ENCODE data around the gene CD58. TPM values are rescaled to one million over a fixed set of nuclear protein-coding genes. Genes with fewer than 3 reads are reported as not detected.

CD58 gene
- 19.0 and 23.0 TPM in 2 replicates for total RNA-seq

DNA sequence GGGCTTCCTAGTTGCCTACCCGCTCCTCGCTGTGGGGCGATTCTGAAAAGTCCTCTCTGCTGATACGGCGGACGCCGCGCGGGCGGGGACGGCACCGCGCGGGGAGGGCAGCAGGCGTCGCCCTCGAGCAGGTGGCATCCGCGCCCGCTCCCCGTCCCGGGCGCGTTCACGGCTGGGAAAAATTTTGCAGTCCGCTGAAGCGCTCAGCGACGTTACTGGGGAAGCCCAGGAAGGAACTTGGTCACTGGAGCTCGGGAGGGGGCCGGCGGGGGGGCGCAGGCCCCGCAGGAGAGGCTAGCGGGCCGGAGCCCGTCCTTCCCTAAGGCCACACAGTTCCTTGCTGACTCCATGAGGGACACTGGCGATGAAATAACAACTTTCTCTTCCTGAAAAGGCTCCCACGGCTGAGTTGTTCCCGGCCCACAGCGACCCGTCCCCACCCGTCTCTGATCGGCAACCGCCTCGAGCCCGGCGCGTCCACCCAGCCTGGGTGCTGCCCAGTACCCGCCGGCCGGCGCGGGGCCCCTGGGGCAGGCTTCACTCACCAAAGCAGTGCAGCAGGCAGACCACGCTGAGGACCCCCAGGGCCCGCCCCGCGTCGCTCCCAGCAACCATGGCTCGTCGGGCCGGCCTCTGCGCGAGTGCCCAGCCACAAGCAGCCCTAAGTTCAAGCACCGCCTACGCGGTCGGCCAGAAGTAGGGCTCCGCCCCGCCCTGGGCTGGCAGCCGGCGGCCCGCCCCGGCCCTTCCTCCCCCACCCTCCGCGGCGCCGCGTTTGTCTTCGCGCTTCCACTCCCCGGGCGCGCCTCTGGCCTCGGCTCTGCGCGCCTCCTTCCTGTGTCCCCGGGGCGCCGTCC is at the start of gene CD58:
Gene CD58 (minus strand): TSS at position 669 of the 857 bp plus-strand sequence. CDS start 54 bp downstream, at position 615.

Other genes with a start within 250 kb of the CD58 start
- 165 and 182 TPM in 2 replicates for gene ATP1A1, start 197.8 kb downstream of the CD58 start, total RNA-seq
- 0.25 and 0.53 TPM in 2 replicates for gene IGSF3, start 96.7 kb upstream of the CD58 start, total RNA-seq
- not detected in 2 replicates for gene CD2, start 183.4 kb upstream of the CD58 start, total RNA-seq